SKM-1 treated with dmso at 0.1 percent for 144 hours (cell line): Measurements from ENCODE around the gene SFI1.

ENCODE experiments used
- DNase-seq: peaks from one replicate; lab custom pipeline; 2025; ENCODE audit not compliant: unreplicated experiment; lab: John Stamatoyannopoulos, UW

Gene SFI1

GRCh38 chr22:31614781-31615490 lies 118.6 kb downstream of the SFI1 start:
- no peak for DNase-seq

- DNase-seq = no peak
Measured at GRCh38 chr22:31615491-31615860, 119.1 kb downstream of the SFI1 start.

- no peak for DNase-seq
Measured at GRCh38 chr22:31615940-31616314, 119.6 kb downstream of the SFI1 start.

- DNase-seq = no peak
Measured at GRCh38 chr22:31616315-31616980, 120.1 kb downstream of the SFI1 start.

- DNase-seq = no peak
Measured at GRCh38 chr22:31618057-31618456, 121.7 kb downstream of the SFI1 start.

- no peak for DNase-seq
Measured at GRCh38 chr22:31618471-31619176, 122.3 kb downstream of the SFI1 start.

GRCh38 chr22:31619611-31620300 lies 123.4 kb downstream of the SFI1 start:
- no peak for DNase-seq

GRCh38 chr22:31620756-31621480 lies 124.6 kb downstream of the SFI1 start:
- DNase-seq = no peak

GRCh38 chr22:31621507-31622124 lies 125.3 kb downstream of the SFI1 start:
- DNase-seq = no peak

- no peak for DNase-seq
Measured at GRCh38 chr22:31622980-31623379, 126.6 kb downstream of the SFI1 start.

GRCh38 chr22:31623592-31624304 lies 127.4 kb downstream of the SFI1 start:
- DNase-seq = no peak

GRCh38 chr22:31625257-31625640 lies 128.9 kb downstream of the SFI1 start:
- no peak for DNase-seq

GRCh38 chr22:31625661-31626426 lies 129.5 kb downstream of the SFI1 start:
- no peak for DNase-seq

- no peak for DNase-seq
Measured at GRCh38 chr22:31626427-31627150, 130.3 kb downstream of the SFI1 start.

GRCh38 chr22:31627223-31627731 lies 130.9 kb downstream of the SFI1 start:
- no peak for DNase-seq

- no peak for DNase-seq
Measured at GRCh38 chr22:31628362-31628761, 132.0 kb downstream of the SFI1 start.

GRCh38 chr22:31628969-31629708 lies 132.8 kb downstream of the SFI1 start:
- DNase-seq = no peak

GRCh38 chr22:31629741-31630184 lies 133.4 kb downstream of the SFI1 start:
- DNase-seq = no peak
